Peyer's patch (tissue), 4 donors: ENCODE results near the gene WSB1.

Experiments
- POLR2A ChIP-seq, 2 donors: fragments of 450-650 bp; IDR thresholded peaks; one replicate each; pipeline ENCODE4 v1.5.1; 2017; ENCODE audit warnings: antibody characterized with exemption in 2 of 2, mild to moderate bottlenecking in 2 of 2, moderate library complexity in 2 of 2
- TF ChIP-seq, protein P1 (sequence below), 6 experiments: fragments of 450-650 bp in 4 of 6; fragments of 200-600 bp in 2 of 6; sonication (generic) in 1 of 6; IDR thresholded peaks; one replicate each; pipeline ENCODE4 v1.5.1; 2017 to 2019; ENCODE audit warnings: antibody characterized with exemption in 6 of 6, mild to moderate bottlenecking in 3 of 6, moderate library complexity in 1 of 6

DNA sequence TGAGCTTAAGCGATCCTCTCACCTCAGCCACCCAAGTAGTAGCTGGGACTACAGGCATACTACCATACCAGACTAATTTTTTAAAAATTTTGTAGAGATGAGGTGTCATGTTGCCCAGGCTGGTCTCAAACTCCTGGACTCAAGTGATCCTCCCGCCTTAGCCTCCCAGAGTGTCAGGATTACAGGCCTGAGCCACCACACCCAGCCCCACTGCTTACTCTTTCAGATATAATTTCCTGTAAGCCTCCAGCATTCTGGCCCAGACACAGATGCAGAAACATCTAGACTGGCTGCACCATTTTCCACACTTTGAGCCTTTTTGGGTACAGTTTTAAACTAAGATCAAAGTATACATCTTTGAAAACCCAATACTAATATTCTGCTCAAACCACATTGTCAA is 8.4 kb upstream of the WSB1 start:
- TF ChIP-seq, protein P1, sequence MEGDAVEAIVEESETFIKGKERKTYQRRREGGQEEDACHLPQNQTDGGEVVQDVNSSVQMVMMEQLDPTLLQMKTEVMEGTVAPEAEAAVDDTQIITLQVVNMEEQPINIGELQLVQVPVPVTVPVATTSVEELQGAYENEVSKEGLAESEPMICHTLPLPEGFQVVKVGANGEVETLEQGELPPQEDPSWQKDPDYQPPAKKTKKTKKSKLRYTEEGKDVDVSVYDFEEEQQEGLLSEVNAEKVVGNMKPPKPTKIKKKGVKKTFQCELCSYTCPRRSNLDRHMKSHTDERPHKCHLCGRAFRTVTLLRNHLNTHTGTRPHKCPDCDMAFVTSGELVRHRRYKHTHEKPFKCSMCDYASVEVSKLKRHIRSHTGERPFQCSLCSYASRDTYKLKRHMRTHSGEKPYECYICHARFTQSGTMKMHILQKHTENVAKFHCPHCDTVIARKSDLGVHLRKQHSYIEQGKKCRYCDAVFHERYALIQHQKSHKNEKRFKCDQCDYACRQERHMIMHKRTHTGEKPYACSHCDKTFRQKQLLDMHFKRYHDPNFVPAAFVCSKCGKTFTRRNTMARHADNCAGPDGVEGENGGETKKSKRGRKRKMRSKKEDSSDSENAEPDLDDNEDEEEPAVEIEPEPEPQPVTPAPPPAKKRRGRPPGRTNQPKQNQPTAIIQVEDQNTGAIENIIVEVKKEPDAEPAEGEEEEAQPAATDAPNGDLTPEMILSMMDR (IDR thresholded peaks at IDR 0.05): no peak
- no peak for TF ChIP-seq POLR2A (IDR thresholded peaks at IDR 0.05)
